RWPE1 (cell line): ENCODE data around the gene MTMR10.

Source experiments
- CTCF ChIA-PET: fragments of 350-600 bp; sonication (Branson Sonifier 250); formaldehyde crosslinking; extraction: SDS; loops from one replicate; lab custom pipeline; 2021; lab: Yijun Ruan, JAX
- POLR2A ChIA-PET: fragments of 400-600 bp; formaldehyde crosslinking; extraction: SDS; loops from one replicate; lab custom pipeline; 2020; ENCODE audit warnings: antibody characterized with exemption; ENCODE audit not compliant: low non-redundant PET; lab: Yijun Ruan, JAX
- DNase-seq: peaks from one replicate; pipeline ENCODE4 v3.0.0; 2012; ENCODE audit warnings: low spot score
- H3K27ac ChIP-seq: fragments of 450-650 bp; 2 replicates; pipeline ENCODE4 v1.5.1; 2017
- CTCF ChIP-seq: fragments of 450-650 bp; conservative IDR thresholded peaks from 2 replicates; pipeline ENCODE4 v1.5.1; 2017; ENCODE audit warnings: low read depth, mild to moderate bottlenecking

The MTMR10 gene

GRCh38 chr15:31016446-31016915 lies 25.1 kb upstream of the MTMR10 start:
- ChIA-PET POLR2A (no interaction called here), CTCF (interaction anchor here (0.6 to 1.1 kb wide), 2 partner anchors 113 to 157 kb away, joined by 4 read pairs; no protein-coding TSS in a partner anchor)
- no peak for DNase-seq
- no peak for TF ChIP-seq CTCF
- peak overlapping the region; percentile 50 for H3K27ac ChIP-seq

GRCh38 chr15:31014608-31014925 lies 23.1 kb upstream of the MTMR10 start:
- no peak overlapping the region for H3K27ac ChIP-seq
- TF ChIP-seq CTCF = no peak
- no peak for DNase-seq
- ChIA-PET POLR2A (no interaction called here), CTCF (no interaction called here)

GRCh38 chr15:31013863-31014607 lies 22.6 kb upstream of the MTMR10 start:
- H3K27ac ChIP-seq = no peak overlapping the region
- TF ChIP-seq CTCF = no peak
- DNase-seq = no peak
- CTCF ChIA-PET = interaction anchor here (0.7 kb wide), 1 partner anchor 11 kb away, joined by 4 read pairs; no protein-coding TSS in a partner anchor
- POLR2A ChIA-PET = interaction anchor here (0.7 kb wide), 1 partner anchor 26 kb away, joined by 4 read pairs; no protein-coding TSS in a partner anchor

GRCh38 chr15:31012455-31012854 lies 21.0 kb upstream of the MTMR10 start:
- no peak overlapping the region for H3K27ac ChIP-seq
- no peak for DNase-seq
- ChIA-PET POLR2A (no interaction called here), CTCF (no interaction called here)
- TF ChIP-seq CTCF = no peak

- ChIA-PET CTCF (no interaction called here), POLR2A (no interaction called here)
- H3K27ac ChIP-seq = no peak overlapping the region
- no peak for DNase-seq
- TF ChIP-seq CTCF = no peak
Measured at GRCh38 chr15:31010036-31010435, 18.6 kb upstream of the MTMR10 start.

- H3K27ac ChIP-seq = no peak overlapping the region
- POLR2A ChIA-PET = no interaction called here
- CTCF ChIA-PET = interaction anchor here (0.7 kb wide), 1 partner anchor 861 kb away, joined by 4 read pairs; no protein-coding TSS in a partner anchor
- DNase-seq = no peak
- no peak for TF ChIP-seq CTCF
Measured at GRCh38 chr15:31005660-31006059, 14.2 kb upstream of the MTMR10 start.
